ENCODE results near the gene OTUB2.

OTUB2 gene

DNA sequence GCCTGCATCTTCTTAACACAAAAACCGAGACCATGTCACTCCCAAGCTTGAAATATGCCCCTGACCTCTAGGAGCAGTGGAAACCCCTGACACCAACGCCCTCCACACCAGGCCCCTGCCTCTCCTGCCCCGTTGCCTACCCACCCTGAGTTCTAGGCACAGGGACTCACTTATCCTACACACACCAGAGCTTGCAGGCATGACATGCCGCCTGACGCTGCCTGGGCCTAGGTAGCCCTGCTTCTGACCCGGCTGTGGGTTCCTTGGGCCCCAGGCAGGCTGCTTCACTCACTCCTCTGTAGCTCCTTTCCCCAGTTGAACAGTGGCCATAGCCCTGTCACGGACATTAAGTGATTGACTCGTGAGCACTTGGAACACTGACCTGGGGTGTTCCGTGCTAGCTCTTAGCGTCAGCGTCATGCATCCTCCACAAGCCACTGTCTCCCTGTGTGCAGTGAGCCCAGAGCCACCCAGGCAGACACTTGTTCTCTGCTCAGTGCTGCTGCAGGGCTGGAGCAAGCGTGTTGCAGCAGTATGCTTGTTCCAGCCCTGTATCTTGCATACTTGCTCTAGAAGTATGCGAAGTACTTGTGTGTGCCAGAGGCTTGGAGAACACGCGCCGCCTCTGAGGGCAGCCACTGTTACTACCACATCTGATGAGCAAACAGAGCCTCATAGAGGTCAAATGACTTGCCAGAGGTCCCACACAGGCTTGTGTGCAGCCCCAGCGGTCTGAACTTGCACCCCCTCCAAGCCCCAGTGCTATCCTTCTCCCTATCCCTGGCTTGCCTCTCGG lies 15.6 kb downstream of the OTUB2 start:
- no peak for DNase-seq (ENCODE audit: low spot score)
- no peak for TF ChIP-seq CTCF (IDR thresholded peaks at IDR 0.05; ENCODE audit: extremely low read depth, missing control alignments)

GRCh38 chr14:94042433-94043091 lies 16.4 kb downstream of the OTUB2 start:
- DNase-seq (ENCODE audit: low spot score) = no peak

DNA sequence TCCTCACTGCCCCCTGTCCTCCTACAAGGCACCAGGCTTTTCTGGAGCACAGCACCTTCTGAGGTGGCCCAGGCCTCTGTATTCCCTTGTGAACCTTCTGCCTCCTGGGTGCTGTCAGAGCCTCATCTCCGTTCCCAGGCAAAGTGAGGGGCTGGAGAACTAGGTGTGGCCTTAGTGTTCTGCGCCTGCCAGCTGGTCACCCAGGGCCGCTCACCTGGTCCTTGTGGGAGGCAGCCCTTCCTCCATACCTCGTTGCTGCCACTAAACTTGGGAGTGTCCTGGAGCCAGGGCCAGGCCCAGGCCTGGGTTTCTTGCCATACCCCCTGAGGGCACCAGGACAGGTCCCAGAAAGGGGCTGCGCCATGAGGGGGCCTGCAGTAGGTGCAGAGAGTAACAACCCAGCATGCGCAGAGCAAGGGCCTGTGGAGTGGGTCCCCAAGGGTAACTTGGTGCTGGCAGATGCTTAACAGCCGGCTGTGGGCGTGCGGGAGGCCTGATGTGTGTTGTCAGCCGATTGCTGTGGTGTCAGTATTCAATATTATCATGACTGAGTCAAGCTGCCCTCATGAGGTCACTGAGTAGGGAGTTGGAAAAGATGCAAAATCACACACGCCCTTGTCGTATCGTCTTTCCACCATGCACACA lies 17.1 kb downstream of the OTUB2 start:
- no peak for DNase-seq (ENCODE audit: low spot score)

More at GRCh38 chr14:94042433-94043091, 16.4 kb downstream of the OTUB2 start:
- TF ChIP-seq CTCF (IDR thresholded peaks at IDR 0.05; ENCODE audit: extremely low read depth, missing control alignments) = no peak

GRCh38 chr14:94043756-94044475 lies 17.8 kb downstream of the OTUB2 start:
- TF ChIP-seq CTCF (IDR thresholded peaks at IDR 0.05; ENCODE audit: extremely low read depth, missing control alignments) = no peak
- no peak for DNase-seq (ENCODE audit: low spot score)

More for the DNA sequence above, 17.1 kb downstream of the OTUB2 start:
- no peak for TF ChIP-seq CTCF (IDR thresholded peaks at IDR 0.05; ENCODE audit: extremely low read depth, missing control alignments)

DNA sequence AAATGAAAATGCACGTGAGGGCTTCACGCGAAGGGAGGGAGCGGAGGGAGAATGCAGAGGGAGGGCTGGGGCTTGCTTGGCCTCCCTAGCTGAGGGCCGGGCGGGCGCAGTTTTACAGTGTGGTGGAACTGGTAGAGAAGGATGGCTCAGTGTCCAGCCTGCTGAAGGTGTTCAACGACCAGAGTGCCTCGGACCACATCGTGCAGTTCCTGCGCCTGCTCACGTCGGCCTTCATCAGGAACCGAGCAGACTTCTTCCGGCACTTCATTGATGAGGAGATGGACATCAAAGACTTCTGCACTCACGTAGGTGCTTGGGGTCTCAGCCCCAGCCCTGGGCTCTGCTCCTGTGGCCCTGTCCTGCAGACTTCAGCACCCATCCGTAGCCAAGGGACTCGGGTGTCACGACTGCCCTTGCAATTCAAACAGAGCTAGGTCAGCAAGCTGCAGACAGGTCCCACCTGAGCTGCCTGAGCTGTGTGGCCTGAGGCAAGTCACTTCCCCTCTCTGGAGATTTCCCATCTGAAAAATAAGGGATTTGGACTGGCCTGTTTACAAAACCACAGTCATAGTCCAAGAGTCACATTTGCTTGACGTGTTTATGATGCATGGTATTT lies 18.4 kb downstream of the OTUB2 start:
- no peak for TF ChIP-seq CTCF (IDR thresholded peaks at IDR 0.05; ENCODE audit: extremely low read depth, missing control alignments)
- no peak for DNase-seq (ENCODE audit: low spot score)

DNA sequence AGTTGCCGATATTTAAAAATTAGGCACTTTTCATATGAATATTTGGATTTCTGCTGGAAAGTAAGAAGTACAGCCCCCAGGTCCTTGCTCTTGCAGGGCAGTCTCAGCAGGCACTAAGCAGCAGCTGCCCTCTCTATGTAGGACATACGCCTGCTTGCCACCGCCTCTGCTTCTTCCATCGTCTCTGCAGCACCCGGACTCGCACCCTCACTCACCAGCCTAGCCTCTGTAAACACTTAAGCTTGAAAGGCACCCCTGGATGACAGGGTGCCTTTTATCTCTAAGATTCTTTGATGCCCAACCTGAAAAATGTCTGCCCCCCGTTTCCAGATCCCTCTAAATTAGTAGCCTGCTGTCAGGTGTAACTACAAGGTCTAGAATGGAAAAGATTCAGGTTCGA lies 19.0 kb downstream of the OTUB2 start:
- no peak for TF ChIP-seq CTCF (IDR thresholded peaks at IDR 0.05; ENCODE audit: extremely low read depth, missing control alignments)
- no peak for DNase-seq (ENCODE audit: low spot score)
